ENCODE results near the gene TECTB.
"Not testable (repeated sequence)": the region's sequence is repeated elsewhere in the genome, so short reads cannot be mapped to it uniquely, and the experiment has no call there.

TECTB gene

DNA sequence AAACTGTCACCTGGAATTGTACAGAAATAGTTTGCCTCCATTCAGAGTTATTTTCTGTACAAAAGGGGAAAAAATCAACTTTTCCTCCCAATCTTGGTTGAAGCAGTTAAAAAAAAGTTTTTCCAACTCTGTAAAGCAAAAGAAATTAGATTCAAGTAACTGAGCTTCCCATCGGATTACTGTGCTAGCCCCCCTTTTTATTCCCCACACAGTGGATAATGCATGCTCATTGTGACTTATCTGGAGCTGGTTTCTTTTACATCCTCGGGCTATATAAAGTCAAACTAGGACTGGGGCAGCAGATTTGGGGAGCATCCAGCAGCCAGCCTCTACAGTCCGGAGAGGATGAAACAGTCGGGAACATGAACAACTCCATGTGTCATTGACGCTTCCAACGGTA lies at the start of gene TECTB:
TECTB (plus strand) TSS at position 301 of the 400 bp plus-strand sequence. CDS start 335 bp downstream, outside the sequence.
- DNase-seq (ENCODE audit: low read depth, low spot score), result no peak
- no peak within 1 kb of the TSS for H3K27ac ChIP-seq

DNA sequence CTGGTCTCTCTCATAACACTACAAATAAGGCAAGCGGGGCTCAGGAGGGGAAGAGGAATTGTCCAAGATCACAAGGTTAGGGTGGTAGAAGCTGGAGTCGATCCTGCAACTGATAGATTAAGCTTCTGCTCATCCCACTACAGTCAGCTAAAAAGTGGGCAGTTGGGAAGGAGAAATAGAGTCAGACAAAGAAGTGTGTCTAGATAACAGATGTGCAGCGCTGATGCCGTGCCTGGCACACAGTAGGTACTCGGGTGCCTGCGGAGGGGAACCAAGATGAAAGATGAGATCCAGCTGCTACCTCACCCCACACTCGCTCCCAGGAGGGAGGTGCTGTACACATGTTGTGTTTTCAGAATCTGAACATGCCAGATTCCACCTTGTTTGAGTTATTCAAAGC lies 48.1 kb upstream of the TECTB start:
- DNase-seq (ENCODE audit: low read depth, low spot score), result no peak
- peak overlapping the region; percentile 31 for H3K27ac ChIP-seq

DNA sequence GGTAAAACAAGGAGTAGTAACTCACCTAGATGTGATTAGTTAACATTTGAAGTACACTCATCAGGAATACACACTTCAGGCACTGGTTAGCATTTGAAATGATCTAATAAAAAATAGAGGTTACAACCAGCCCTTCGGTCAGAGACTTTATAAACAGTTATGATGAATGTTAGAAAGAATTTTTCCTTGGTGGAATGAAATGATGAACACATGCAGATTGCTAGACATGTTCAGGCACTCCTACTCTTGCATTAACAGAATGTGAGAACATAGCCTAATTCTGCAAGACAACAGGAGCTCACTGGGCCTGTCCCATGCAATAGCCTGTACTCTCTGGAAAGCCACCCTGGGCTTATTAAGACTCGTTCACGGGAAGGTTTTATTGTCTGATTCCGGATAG lies 47.3 kb upstream of the TECTB start:
- peak overlapping the region; percentile 31 for H3K27ac ChIP-seq
- DNase-seq (ENCODE audit: low read depth, low spot score), result peak; percentile 29

DNA sequence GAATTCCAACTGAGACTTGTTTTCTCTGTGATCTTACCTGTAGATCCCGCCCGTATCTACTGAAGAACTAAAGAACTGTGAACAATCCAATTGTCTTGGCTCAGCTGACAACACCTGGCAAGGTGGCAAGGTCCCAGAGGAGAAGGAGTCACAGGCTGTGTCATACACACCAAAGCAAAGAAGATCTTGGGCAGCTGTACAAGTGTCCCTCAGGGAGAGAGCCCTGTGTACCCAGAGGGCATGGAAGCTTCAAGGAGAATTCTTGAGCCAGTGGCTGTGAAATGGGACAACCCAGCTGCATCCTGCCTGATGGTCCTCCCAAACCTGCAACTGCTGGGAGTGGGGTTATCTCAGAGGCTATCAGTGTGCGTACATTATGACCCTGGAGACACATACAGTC lies 46.7 kb upstream of the TECTB start:
- H3K27ac ChIP-seq, result peak overlapping the region; percentile 31
- DNase-seq (ENCODE audit: low read depth, low spot score), result no peak

DNA sequence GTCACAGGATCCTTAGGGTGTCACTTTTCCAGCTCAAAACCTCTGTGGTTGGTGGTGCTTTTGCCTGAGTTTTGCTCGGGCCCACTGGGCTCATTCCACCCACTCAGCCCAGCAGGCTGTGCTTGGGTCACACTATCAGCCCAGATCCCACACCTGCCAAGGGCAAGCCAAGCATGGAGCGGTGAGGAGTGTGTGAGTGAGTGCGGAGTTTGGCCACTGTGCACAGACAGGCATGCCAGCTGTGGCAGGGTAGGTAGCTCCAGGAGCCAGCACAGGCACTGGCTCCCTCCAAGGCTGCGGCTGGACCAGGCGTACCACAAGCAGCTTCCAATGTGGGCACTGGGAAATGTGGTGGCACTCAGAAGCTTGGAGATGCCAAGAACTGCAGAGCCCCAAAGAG lies 43.9 kb upstream of the TECTB start:
- no peak for DNase-seq (ENCODE audit: low read depth, low spot score)
- no peak overlapping the region for H3K27ac ChIP-seq

DNA sequence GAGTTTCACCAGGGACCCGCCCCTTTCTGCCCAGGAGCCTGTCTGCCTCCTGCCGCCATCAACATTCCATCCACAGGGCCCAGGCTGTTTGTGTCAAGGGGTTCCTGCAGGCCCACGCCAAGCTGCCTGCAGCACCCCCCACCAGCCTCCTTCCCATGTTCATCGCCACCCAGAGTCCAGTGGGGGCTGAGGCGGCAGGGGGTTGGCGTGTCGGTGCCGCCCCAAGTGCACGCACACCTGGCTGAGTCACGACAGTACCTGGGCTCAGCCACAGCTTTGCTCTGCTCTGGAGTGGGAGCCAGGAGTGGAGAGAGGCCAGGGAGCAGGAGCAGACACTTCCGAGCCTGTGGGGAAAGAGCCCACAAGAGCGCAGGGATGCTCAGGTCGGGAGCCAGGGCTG lies 42.8 kb upstream of the TECTB start:
- no peak for DNase-seq (ENCODE audit: low read depth, low spot score)
- H3K27ac ChIP-seq, result no peak overlapping the region

DNA sequence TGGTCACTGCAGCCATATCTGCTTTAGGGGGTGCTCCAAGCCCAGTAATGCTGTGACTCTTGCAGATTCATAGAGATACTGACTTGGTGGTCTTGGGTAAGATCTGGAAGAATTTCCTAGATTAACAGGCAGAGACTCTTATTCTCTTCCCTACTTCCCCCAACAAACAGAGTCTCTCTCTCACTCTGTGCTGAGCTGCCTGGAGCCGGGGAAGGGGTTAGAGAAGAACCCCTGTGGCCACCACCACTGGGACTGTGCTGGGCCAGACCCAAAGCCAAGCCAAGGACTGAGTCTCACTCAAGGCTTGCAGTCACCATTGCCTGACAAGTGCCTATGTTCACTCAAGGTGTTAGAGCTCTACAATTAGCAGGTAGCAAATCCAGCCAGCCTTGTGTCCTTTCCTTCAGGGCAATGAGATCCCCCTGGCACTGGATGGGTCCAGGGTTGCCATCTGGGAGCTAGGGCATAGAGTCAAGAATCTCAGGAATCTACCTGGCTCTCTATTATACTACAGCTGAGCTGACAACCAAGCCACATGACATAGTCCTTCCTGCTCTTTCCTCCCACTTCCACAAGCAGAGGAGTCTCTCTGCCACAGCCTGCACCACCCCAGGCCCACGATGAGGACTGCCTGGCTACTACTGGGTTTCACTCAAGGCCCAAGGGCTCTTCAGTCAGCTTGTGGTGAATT lies 41.4 kb upstream of the TECTB start:
- no peak overlapping the region for H3K27ac ChIP-seq
- no peak for DNase-seq (ENCODE audit: low read depth, low spot score)

DNA sequence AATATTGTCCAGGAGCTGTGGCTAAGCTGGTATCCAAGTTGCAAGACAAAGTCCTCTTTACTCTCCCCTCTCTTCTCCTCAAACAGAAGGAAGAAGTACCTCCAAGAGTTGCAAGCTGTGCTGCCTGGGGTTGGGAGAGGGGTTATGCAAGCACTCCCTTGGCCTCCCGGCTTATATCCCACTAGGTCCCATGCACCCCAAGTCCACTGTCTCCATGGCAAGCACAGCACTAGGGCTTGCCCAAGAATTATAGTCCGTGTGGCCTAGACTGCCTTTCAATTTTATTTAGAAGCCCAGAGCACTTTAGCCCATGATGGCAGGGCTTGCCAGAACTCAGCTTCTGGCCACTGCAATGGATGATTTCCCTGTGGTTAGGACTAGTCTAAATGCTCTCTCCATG lies 40.4 kb upstream of the TECTB start:
- DNase-seq (ENCODE audit: low read depth, low spot score), result no peak
- no peak overlapping the region for H3K27ac ChIP-seq

DNA sequence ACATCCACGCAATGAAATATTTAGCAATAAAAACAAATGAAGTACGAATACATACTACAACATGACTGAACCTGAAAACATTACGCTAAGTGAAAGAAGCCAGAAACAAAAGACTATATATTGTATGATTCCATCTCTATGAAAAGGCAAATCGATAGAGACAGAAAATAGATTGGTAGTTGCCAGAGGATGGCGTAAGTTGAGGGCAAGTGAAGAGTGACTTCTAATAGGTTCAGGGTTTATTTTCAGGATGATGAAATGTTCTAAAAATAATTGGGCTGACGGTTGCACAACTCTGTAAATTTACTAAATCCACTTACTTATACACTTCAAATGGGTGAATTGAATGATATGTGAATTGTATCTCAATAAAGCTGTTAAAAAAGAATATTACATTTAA lies 39.5 kb upstream of the TECTB start:
- no peak overlapping the region for H3K27ac ChIP-seq
- no peak for DNase-seq (ENCODE audit: low read depth, low spot score)

DNA sequence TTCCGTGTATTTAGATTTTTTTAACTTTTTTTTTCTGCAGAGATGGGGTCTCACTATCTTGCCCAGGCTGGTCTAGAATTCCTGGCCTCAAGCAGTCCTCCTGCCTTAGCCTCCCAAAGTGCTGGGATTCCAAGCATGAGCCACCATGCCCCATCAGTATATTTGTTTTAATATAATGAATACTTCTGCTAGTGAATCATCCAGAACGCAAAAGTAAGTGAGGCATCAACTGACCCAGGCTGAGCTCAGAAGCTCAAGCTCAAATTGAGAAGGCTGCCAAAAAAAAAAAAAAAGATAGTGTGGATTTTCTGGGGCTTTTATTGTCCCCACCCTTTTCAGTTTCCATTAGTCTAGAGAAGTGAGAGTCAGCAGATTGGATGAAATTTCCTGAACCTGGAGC lies 39.0 kb upstream of the TECTB start:
- no peak for DNase-seq (ENCODE audit: low read depth, low spot score)
- H3K27ac ChIP-seq, result no peak overlapping the region

DNA sequence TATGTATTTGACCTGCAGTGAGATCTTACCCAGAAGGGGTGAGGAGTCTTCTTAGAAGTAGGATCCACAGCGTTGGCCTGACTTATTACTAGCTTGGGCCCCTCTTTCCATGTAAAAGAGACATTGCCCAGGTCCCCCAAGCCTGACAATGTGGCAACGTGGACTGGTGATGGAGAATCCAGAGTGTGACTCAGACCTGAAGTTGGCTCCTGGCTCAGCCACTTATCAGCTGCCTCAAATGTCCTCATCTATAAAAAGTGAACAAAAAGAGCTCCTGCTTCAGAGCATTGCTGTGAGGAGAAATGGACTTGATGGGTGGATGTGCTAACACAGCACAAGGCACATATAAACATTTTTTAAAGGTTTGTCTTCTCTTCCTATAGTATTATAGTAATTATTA lies 35.4 kb upstream of the TECTB start:
- no peak for DNase-seq (ENCODE audit: low read depth, low spot score)
- no peak overlapping the region for H3K27ac ChIP-seq

DNA sequence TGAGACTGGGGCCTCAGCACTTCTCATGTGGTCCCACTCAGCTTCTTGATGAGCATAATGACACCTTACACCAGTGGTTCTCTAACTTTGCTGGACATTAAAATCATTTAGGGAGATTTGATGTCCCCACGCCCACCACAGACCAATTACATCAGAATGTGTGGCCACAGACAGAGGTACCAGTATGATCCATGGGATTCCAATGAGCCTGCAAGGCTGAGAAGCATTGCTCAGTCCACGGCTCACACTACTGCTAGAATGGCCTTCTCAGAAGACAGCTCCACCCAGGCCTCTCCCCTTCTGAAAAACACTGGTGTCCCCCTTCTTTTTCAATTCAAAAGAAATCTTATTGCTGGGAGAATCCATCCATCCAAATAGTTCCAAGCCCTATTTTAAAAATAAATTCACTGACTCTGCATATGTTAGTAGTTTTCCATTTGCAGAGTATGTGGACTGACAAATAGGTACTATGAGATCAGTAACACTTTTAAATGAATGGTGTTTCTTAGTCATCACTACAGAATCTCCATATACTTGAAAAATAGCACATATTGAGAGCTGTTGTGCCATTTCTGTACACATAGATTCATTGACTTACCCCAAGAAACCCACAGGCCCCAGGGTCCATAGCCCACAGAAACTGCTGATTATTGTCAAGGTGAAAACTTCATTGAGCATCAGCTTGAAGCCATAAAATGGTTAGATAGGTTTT lies 34.5 kb upstream of the TECTB start:
- no peak overlapping the region for H3K27ac ChIP-seq
- DNase-seq (ENCODE audit: low read depth, low spot score), result no peak

DNA sequence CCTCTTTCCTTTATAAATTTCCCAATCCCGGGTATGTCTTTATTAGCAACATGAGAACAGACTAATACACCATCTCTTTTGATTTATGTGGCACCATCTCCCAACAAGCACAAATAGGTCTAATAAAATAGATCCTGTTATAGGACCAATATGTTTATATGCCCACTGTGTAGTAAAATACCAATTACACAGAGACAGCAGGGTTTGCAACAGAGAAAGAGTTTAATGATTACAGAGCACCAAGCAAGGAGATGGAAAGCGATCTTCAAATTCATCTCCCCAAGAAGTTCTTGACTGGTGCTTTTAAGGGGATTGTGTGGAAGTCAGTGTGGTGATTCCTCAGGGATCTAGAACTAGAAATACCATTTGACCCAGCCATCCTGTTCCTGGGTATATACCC lies 33.5 kb upstream of the TECTB start:
- H3K27ac ChIP-seq, result no peak overlapping the region

DNA sequence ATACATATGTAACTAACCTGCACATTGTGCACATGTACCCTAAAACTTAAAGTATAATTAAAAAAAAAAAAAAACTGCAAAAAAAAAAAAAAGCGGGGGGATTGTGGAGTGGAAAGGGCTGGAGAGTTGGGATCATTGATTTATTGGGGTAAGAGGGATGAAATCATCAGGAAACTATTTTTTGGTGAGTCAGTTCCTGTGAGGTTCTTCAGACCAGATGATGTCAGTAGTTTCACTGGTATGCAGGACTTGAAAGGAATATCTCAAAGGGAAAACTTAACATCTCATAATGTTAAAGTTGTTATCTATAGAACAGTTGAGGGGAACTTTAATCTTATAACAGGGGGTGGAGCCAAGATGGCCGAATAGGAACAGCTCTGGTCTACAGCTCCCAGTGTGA lies 32.6 kb upstream of the TECTB start:
- peak overlapping the region; percentile 54 for H3K27ac ChIP-seq
- no peak for DNase-seq (ENCODE audit: low read depth, low spot score)

More for the DNA sequence above, 33.5 kb upstream of the TECTB start:
- no peak for DNase-seq (ENCODE audit: low read depth, low spot score)

DNA sequence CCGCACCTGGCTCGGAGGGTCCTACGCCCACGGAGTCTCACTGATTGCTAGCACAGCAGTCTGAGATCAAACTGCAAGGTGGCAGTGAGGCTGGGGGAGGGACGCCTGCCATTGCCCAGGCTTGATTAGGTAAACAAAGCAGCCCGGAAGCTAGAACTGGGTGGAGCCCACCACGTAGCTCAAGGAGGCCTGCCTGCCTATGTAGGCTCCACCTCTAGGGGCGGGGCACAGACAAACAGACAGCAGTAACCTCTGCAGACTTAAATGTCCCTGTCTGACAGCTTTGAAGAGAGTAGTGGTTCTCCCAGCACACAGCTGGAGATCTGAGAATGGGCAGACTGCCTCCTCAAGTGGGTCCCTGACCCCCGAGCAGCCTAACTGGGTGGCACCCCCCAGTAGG lies 32.0 kb upstream of the TECTB start:
- not testable (repeated sequence) for DNase-seq (ENCODE audit: low read depth, low spot score)
- H3K27ac ChIP-seq, result peak overlapping the region; percentile 54

DNA sequence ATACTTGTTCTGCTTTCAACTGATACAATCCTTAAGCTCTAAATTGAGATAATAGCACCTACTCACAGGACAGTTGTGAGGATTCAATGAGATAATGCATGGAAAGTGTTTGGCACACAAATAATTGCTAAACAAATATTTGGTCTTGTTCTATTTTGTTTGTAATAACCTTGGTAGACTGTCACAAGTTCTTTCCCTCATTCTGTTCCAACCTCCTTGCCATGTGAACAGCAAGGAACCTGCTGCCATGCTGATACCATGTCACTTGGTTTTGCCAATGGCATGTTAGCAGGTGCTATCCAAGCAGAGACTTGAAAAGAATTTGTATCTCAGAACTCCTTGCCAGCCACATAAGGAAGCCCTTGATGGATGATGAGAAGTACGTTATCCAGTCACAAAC lies 24.8 kb upstream of the TECTB start:
- no peak for DNase-seq (ENCODE audit: low read depth, low spot score)
- H3K27ac ChIP-seq, result no peak overlapping the region

DNA sequence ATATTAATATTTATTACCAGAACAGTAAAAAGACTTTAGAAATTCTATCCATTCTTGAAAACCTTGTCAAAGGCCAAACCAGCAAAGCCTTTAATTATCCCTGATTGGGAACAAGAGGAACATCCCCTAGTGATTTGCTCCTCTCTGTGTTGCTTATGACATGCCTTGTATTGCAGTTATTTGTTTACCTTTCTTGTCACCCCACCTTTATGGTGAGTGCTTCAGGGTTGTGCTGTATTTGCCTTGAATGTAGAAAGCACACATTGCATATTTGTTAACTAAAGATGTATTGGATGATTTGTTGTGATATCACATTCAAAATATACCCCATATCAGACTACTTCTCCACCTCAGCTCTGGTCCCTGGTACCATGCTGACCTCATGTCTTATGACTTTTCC lies 23.5 kb upstream of the TECTB start:
- no peak overlapping the region for H3K27ac ChIP-seq
- DNase-seq (ENCODE audit: low read depth, low spot score), result no peak

DNA sequence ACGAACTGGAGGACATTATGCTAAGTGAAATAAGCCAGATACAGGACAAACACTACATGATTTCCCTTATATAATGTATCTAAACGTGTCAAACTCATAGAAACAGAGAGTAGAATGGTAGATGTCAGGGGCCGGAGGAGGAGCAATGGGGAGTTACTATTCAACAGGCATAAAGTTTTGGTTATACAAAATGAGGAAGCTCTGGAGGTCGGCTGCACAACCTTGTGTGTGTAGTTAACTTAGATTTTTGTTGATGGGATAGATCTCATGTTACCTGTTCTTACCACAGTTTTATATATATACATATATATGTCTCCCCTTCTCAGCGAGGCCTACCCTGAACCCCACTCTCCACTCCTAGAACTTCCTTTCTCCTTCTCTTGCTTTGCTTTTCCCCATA lies 22.4 kb upstream of the TECTB start:
- DNase-seq (ENCODE audit: low read depth, low spot score), result no peak
- no peak overlapping the region for H3K27ac ChIP-seq

DNA sequence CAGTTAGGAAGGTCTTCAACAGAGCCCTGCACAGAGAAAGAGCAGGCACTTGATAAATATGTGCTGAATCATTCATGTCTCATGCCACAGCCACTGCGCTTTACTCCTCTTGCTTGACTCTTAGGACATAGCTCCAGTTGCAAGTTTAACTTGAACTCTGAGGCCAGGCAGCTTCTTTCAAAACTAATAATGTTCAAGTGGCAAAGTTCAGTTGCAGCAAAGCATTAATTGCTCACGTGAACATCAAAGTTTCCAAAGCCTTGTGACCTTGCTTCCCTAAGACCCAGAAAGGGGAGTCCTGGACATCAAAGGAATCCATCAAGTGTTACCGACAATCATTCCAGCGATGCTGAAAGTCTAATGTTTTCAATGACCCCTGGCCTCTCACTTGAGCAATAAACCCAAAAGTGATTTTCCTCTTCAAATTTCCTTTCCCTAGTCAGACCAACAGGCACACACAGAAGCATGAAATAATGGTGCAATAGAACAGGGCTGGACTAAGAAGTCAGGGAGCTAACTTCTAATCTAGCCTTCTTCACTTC lies 21.8 kb upstream of the TECTB start:
- no peak for DNase-seq (ENCODE audit: low read depth, low spot score)
- no peak overlapping the region for H3K27ac ChIP-seq

DNA sequence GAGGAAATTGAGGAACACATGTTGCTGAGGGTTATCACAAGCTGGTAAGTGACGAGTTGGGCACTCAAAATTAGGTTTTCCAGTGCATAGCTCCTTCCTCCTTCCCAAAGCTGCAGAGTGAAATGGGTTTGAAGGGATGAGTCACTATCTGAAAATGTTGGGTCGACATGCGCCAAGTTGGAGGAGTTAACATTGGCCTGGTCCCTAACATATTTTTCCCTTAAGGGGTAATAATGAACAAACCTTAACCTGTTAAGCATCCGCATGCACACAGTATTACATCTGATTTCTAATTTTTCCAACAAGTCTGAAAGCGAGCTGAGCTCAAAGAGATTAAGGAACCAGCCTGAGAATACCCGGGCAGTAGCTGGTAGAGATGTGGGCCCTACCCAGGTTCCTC lies 20.7 kb upstream of the TECTB start:
- no peak for DNase-seq (ENCODE audit: low read depth, low spot score)
- H3K27ac ChIP-seq, result no peak overlapping the region

DNA sequence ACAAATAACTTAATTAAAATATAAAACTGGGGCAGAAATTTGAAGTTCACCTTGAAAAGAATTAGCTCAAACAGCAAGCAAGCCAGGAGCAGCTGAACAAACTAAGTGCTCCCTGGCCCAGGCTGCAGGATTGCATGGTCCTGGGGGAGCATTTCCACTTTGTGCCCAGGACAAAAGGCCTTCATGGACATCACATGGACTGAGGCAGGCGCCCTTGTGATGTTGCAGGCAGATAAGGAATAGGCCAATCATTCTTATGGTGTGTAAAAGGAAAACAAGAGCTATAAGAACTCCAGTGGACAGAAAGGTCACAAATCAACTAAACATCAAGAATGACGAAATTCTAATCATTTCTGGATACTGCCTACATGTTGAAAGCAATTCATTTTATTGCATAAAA lies 17.5 kb upstream of the TECTB start:
- DNase-seq (ENCODE audit: low read depth, low spot score), result no peak
- H3K27ac ChIP-seq, result no peak overlapping the region

DNA sequence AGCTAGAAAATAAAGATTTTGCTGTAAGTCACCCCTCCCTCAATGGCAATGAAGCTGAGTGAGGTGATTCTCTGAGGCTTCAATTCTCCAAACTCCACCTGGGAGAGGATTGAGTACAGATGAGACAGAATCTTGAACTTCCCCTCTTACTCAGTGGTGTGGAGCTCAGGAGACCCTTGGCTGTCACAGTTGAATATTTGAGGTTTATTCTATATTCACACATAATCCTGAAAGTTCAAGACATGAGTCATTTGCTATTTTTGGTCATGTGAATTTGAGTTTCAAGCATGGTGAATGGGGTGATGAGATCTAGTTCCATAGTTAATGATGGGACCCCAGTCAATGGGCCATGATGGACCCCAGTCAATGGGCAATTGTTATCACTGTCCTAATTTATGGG lies 13.9 kb upstream of the TECTB start:
- DNase-seq (ENCODE audit: low read depth, low spot score), result no peak
- no peak overlapping the region for H3K27ac ChIP-seq

All from epithelial cell of prostate (primary cell).